Measurements from ENCODE around the gene MUC2. TPM values are rescaled to one million over a fixed set of nuclear protein-coding genes. Genes with fewer than 3 reads are reported as not detected.

Gene MUC2
- total and polyA plus RNA-seq, 9 of the 15 experiments (the other 6 are each of a cell fraction or from before 2014, with no cell fraction given): under 0.01 to 0.18 TPM; not detected in 7

GRCh38 chr11:1107316-1108245 is 32.9 kb downstream of the MUC2 start (continued):
- no peak for TF ChIP-seq POLR2H (tag; IDR thresholded peaks at IDR 0.05; ENCODE audit: low read depth)

- H4K20me1 ChIP-seq (replicated peaks; ENCODE audit: control insufficient read depth, insufficient read depth, low read length): no peaks in the 10 kb centered on the region
- H3K9me1 ChIP-seq (ENCODE audit: control insufficient read depth, insufficient read depth, low read length): no peaks in the 10 kb centered on the region
- peaks cover 0 to 38% of the 10 kb centered on the region in 2 experiments; a peak in 2 of 5 replicates for H3K27me3 ChIP-seq (ENCODE audit: control insufficient read depth in 2 of 2, insufficient read depth in 2 of 2, low read length in 2 of 2)
- ChIA-PET CTCF (ENCODE audit: low intra/inter-chr PET ratio) (no interaction called here), POLR2A (no interaction called here)
- TF ChIP-seq ZBTB9 (CRISPR knock-in tag; IDR thresholded peaks at IDR 0.05): no peak
- intact Hi-C loops (cut with micrococcal nuclease): no loop called here
- FAIRE-seq: no peak
- H3K4me3 ChIP-seq: no peak overlapping the region
- no peak overlapping the region for H2AFZ ChIP-seq (ENCODE audit: low read depth, low read length)
- H3K27ac ChIP-seq (ENCODE audit: extremely low read depth, low read depth, low read length): no peak overlapping the region
- H3K9ac ChIP-seq (ENCODE audit: insufficient read depth in 1 of 2, low read depth in 2 of 2, low read length in 2 of 2): no peak overlapping the region
- under 1% methylated on average over 27 of the region's 29 CpGs for WGBS (ENCODE audit: insufficient coverage, low coverage, missing lambda C conversion rate)
- ATAC-seq: no peak
- in situ Hi-C loops (cut with MboI): no loop called here
- no peaks in the 10 kb centered on the region for H3K9me3 ChIP-seq (replicated peaks; ENCODE audit: control insufficient read depth, insufficient read depth, low read depth, low read length)
- no peak overlapping the region for H3K4me2 ChIP-seq (ENCODE audit: insufficient read depth, low read length)
- no peaks in the 10 kb centered on the region for H3K79me2 ChIP-seq (ENCODE audit: control insufficient read depth, insufficient read depth, low read length)
- DNase-seq (ENCODE audit: extremely low read depth in 1 of 4, low spot score in 3 of 4): no peak
- no peaks in the 10 kb centered on the region for H3K36me3 ChIP-seq (ENCODE audit: control insufficient read depth, insufficient read depth, low read length)
- BruUV-seq (replicated peaks): no TSS peak
- peaks cover 0 to 34% of the 10 kb centered on the region in 2 experiments; a peak in 1 of 5 replicates for H3K4me1 ChIP-seq (replicated peaks in 1 of 2; ENCODE audit: control insufficient read depth in 2 of 2, insufficient read depth in 2 of 2, low read length in 2 of 2)
Measured at GRCh38 chr11:1108246-1108900, 33.7 kb downstream of the MUC2 start.
